ENCODE data around the gene CNGB1.

Gene CNGB1

GRCh38 chr16:57966986-57967385 is 3.9 kb downstream of the CNGB1 start:
- ChIA-PET POLR2A (no interaction called here), CTCF (interaction anchor here (1.0 kb wide), 1 partner anchor 10 kb away, joined by 3 read pairs; a partner anchor contains a TSS)
- no peak for DNase-seq (ENCODE audit: low read depth, low spot score)
- TF ChIP-seq CTCF (IDR thresholded peaks at IDR 0.05; ENCODE audit: insufficient read depth, low read length, missing control alignments), result no peak
- no peak overlapping the region for H3K4me3 ChIP-seq (ENCODE audit: low read depth, low read length)

- ChIA-PET CTCF (interaction anchor here (1.0 kb wide), 1 partner anchor 10 kb away, joined by 3 read pairs; a partner anchor contains a TSS), POLR2A (no interaction called here)
- no peak for TF ChIP-seq CTCF (IDR thresholded peaks at IDR 0.05; ENCODE audit: insufficient read depth, low read length, missing control alignments)
- DNase-seq (ENCODE audit: low read depth, low spot score), result no peak
- H3K4me3 ChIP-seq (ENCODE audit: low read depth, low read length), result no peak overlapping the region
Measured at GRCh38 chr16:57966204-57966771, 4.6 kb downstream of the CNGB1 start.

DNA sequence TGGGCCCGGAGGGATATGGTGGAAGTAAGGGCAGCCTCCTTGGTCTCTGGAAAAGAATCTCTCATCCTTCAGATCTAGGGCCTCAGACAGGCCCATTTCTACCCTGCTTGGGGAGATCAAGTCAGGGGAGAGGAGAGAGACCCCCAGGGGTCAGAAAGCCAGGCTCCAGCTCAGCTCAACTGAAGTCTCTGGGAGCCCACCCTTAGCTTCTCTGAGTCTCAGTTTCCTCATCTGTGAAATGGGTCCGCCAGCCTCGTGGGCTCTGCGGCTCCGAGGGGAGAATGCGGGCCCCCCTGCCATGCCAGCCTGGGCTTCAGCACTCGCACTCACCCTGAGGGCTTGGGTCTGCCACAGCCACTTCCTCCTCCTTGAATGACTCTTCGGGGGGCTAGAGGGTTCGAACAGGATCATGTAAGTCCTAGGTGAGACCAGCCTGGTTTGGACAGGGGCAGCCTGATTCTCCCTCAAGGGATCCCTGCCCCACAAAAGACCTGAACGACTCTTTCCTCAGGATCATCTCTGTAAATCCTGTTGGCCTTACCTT is 6.7 kb downstream of the CNGB1 start:
- CTCF ChIA-PET, result no interaction called here
- no peak for DNase-seq (ENCODE audit: low read depth, low spot score)
- POLR2A ChIA-PET, result no interaction called here
- no peak for TF ChIP-seq CTCF (IDR thresholded peaks at IDR 0.05; ENCODE audit: insufficient read depth, low read length, missing control alignments)
- no peak overlapping the region for H3K4me3 ChIP-seq (ENCODE audit: low read depth, low read length)

DNA sequence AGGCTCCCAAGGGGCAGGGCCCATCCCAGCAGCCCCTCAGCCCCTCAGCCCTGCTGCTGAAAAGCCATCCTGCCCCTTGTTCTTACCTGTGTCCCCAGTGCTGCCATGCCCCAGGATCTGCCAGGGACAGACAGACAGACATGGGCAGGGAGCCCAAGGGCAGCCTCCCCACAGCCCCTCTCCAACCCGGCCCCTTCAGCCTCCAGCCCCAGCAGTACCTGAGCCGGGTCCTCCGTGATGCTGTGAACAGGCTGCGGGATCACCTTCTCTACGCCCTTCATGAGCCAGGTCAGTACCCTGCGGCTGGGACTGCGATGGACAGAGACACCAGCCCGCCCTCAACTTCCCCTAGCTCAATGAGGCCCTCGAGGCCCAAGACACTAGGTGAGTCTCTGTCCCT is 8.2 kb downstream of the CNGB1 start:
- no peak overlapping the region for H3K4me3 ChIP-seq (ENCODE audit: low read depth, low read length)
- ChIA-PET POLR2A (no interaction called here), CTCF (no interaction called here)
- no peak for DNase-seq (ENCODE audit: low read depth, low spot score)
- no peak for TF ChIP-seq CTCF (IDR thresholded peaks at IDR 0.05; ENCODE audit: insufficient read depth, low read length, missing control alignments)

DNA sequence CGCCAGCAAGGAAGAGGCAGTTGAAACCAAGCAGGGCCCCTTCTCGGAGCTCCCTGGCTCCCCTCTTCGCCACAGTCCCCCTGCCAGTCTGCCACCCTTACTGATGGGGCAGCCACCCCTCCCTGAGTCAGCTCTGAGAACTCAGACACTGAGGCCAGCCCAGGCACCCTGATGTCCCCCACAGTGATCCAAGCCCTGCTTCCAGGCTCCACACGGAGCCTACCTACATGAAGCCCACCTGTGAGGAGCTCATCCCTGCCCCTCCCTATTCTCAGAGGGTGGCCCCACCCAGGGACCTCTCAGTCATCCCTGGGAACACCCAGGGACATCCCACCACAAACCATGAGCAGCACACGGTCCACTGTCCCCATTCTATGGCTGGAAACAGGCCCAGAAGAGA is 8.9 kb downstream of the CNGB1 start:
- no peak for TF ChIP-seq CTCF (IDR thresholded peaks at IDR 0.05; ENCODE audit: insufficient read depth, low read length, missing control alignments)
- ChIA-PET CTCF (no interaction called here), POLR2A (no interaction called here)
- DNase-seq (ENCODE audit: low read depth, low spot score), result no peak
- no peak overlapping the region for H3K4me3 ChIP-seq (ENCODE audit: low read depth, low read length)

GRCh38 chr16:57961538-57961937 is 9.4 kb downstream of the CNGB1 start:
- ChIA-PET POLR2A (no interaction called here), CTCF (no interaction called here)
- no peak for TF ChIP-seq CTCF (IDR thresholded peaks at IDR 0.05; ENCODE audit: insufficient read depth, low read length, missing control alignments)
- DNase-seq (ENCODE audit: low read depth, low spot score), result no peak
- H3K4me3 ChIP-seq (ENCODE audit: low read depth, low read length), result no peak overlapping the region

All from AG04449 (cell line).